GM12878 (cell line): ENCODE measurements around the gene DLST. TPM values are rescaled to one million over a fixed set of nuclear protein-coding genes. Genes with fewer than 3 reads are reported as not detected.

ENCODE experiments used
- ATAC-seq: fragments of 200-7000 bp; cut with Tn5 transposase; 3 replicates; pipeline ENCODE4 v1.9.1; 2020; ENCODE audit warnings: mild to moderate bottlenecking, moderate library complexity
- BruUV-seq: library from RNA; stranded (reverse); fragments of 400-500 nt; replicated peaks from 2 replicates; lab custom pipeline; 2021; lab: Mats Ljungman, UMichigan
- CTCF ChIA-PET: fragments of 300-600 bp; sonication (Branson Sonifier 250); formaldehyde crosslinking; extraction: SDS; loops from one replicate; lab custom pipeline; 2021; ENCODE audit warnings: inconsistent platforms; lab: Yijun Ruan, JAX
- POLR2A ChIA-PET: fragments of 350-600 bp; formaldehyde crosslinking; extraction: SDS; loops from one replicate; lab custom pipeline; 2021; ENCODE audit warnings: inconsistent platforms; lab: Charles Lee
- RAD21 ChIA-PET: fragments of 300-600 bp; sonication (Branson Sonifier 250); formaldehyde crosslinking; loops from one replicate; lab custom pipeline; 2023; ENCODE audit warnings: antibody characterized with exemption; ENCODE audit not compliant: unreplicated experiment; lab: Charles Lee
- SMC1A ChIA-PET: fragments of 300-600 bp; sonication (Branson Sonifier 250); formaldehyde crosslinking; loops from one replicate; lab custom pipeline; 2023; ENCODE audit not compliant: unreplicated experiment, uncharacterized antibody; lab: Charles Lee
- DNase-seq: peaks from one replicate; pipeline ENCODE4 v3.0.0-alpha.2; 2011; ENCODE audit warnings: low read depth, low spot score
- FAIRE-seq: peaks from 3 replicates; lab custom pipeline; 2011; peaks lifted over from hg19 to GRCh38; lab: Jason Lieb, UNC
- H2AFZ ChIP-seq: 2 replicates; pipeline ENCODE4 v1.6.0; 2011; ENCODE audit warnings: low read depth, low read length, control low read depth; ENCODE audit not compliant: control insufficient read depth
- H3K27ac ChIP-seq: 2 replicates; pipeline ENCODE4 v1.5.1; 2011; ENCODE audit warnings: control low read depth; ENCODE audit not compliant: control insufficient read depth, insufficient read depth
- H3K27me3 ChIP-seq, 2 experiments: replicated peaks in 1 of 2; 2 replicates each; pipeline versions ENCODE4 v1.6.0 to v1.6.1; 2011; ENCODE audit warnings: low read length in 1 of 2; ENCODE audit not compliant: control insufficient read depth in 2 of 2, insufficient read depth in 2 of 2
- H3K36me3 ChIP-seq, 2 experiments: 2 replicates each; pipeline ENCODE4 v1.5.1; 2011; ENCODE audit warnings: low read length in 1 of 2; ENCODE audit not compliant: control insufficient read depth in 2 of 2, insufficient read depth in 2 of 2
- H3K4me1 ChIP-seq: 2 replicates; pipeline ENCODE4 v1.6.1; 2011; ENCODE audit warnings: mild to moderate bottlenecking, low read length, moderate library complexity, mixed read lengths; ENCODE audit not compliant: control insufficient read depth, insufficient read depth
- H3K4me2 ChIP-seq: 2 replicates; pipeline ENCODE4 v1.6.0; 2011; ENCODE audit warnings: control low read depth; ENCODE audit not compliant: control insufficient read depth, insufficient read depth
- H3K4me3 ChIP-seq: fragments of 200-600 bp; sonication (generic); 2 replicates; pipeline ENCODE4 v1.5.1; 2016
- H3K79me2 ChIP-seq: 2 replicates; pipeline ENCODE4 v1.6.0; 2011; ENCODE audit warnings: low read length; ENCODE audit not compliant: control insufficient read depth, insufficient read depth
- H3K9ac ChIP-seq: 2 replicates; pipeline ENCODE4 v1.8.0; 2011; ENCODE audit warnings: low read length, control low read depth, mixed read lengths; ENCODE audit not compliant: control insufficient read depth, insufficient read depth
- H3K9me3 ChIP-seq: replicated peaks from 3 replicates; pipeline ENCODE4 v1.5.1; 2011; ENCODE audit warnings: mild to moderate bottlenecking, low read length; ENCODE audit not compliant: control insufficient read depth, insufficient read depth
- H4K20me1 ChIP-seq: 2 replicates; pipeline ENCODE4 v1.6.0; 2011; ENCODE audit not compliant: control insufficient read depth, insufficient read depth
- ATF3 ChIP-seq: IDR thresholded peaks from 2 replicates; pipeline ENCODE4 v1.6.1; 2011; ENCODE audit warnings: low read depth, mild to moderate bottlenecking, low read length, moderate library complexity, borderline replicate concordance; ENCODE audit errors: extremely low read depth
- ATF7 ChIP-seq: fragments of 450-650 bp; IDR thresholded peaks from 2 replicates; pipeline ENCODE4 v1.6.1; 2016; ENCODE audit warnings: low read depth, mild to moderate bottlenecking
- CHD1 ChIP-seq: IDR thresholded peaks from 2 replicates; pipeline ENCODE4 v1.6.1; 2012; ENCODE audit warnings: low read depth, low read length, improper control_type of control experiment
- DPF2 ChIP-seq: fragments of 450-650 bp; IDR thresholded peaks from 2 replicates; pipeline ENCODE4 v1.6.1; 2017; ENCODE audit warnings: mild to moderate bottlenecking
- E2F8 ChIP-seq: fragments of 450-650 bp; IDR thresholded peaks from 2 replicates; pipeline ENCODE4 v1.6.1; 2018; ENCODE audit warnings: mild to moderate bottlenecking, low read depth, moderate library complexity; ENCODE audit not compliant: partially characterized antibody
- E4F1 ChIP-seq: fragments of 450-650 bp; IDR thresholded peaks from 2 replicates; pipeline ENCODE4 v1.6.1; 2018; ENCODE audit warnings: borderline replicate concordance, mild to moderate bottlenecking; ENCODE audit not compliant: partially characterized antibody
- GATAD2B ChIP-seq: fragments of 450-650 bp; conservative IDR thresholded peaks from 2 replicates; pipeline ENCODE4 v1.6.1; 2017; ENCODE audit warnings: low read depth, mild to moderate bottlenecking, moderate library complexity
- HDAC2 ChIP-seq: fragments of 200-600 bp; sonication (generic); IDR thresholded peaks from 2 replicates; pipeline ENCODE4 v1.6.1; 2017
- IKZF1 ChIP-seq: fragments of 450-650 bp; conservative IDR thresholded peaks from 2 replicates; pipeline ENCODE4 v1.6.1; 2017; ENCODE audit warnings: antibody characterized with exemption, mild to moderate bottlenecking
- IRF4 ChIP-seq: IDR thresholded peaks from 2 replicates; pipeline ENCODE4 v1.6.1; 2011; ENCODE audit warnings: low read depth, low read length
- NFIC ChIP-seq: IDR thresholded peaks from 2 replicates; pipeline ENCODE4 v1.6.1; 2012; ENCODE audit warnings: low read depth, mild to moderate bottlenecking, inconsistent platforms, low read length, moderate library complexity
- PAX8 ChIP-seq: fragments of 450-650 bp; IDR thresholded peaks from 2 replicates; pipeline ENCODE4 v1.6.1; 2017; ENCODE audit warnings: mild to moderate bottlenecking, moderate library complexity
- RELA ChIP-seq: fragments of 450-650 bp; IDR thresholded peaks from 2 replicates; pipeline ENCODE4 v1.8.0; 2014; ENCODE audit warnings: borderline replicate concordance; ENCODE audit not compliant: partially characterized antibody
- SMAD5 ChIP-seq: IDR thresholded peaks from 2 replicates; pipeline ENCODE4 v1.6.1; 2016; ENCODE audit warnings: antibody characterized with exemption, low read depth
- SMC3 ChIP-seq: IDR thresholded peaks from 2 replicates; pipeline ENCODE4 v1.6.1; 2011; ENCODE audit warnings: low read length, improper control_type of control experiment, borderline replicate concordance
- SREBF2 ChIP-seq: IDR thresholded peaks from 2 replicates; pipeline ENCODE4 v1.6.1; 2012; ENCODE audit warnings: mild to moderate bottlenecking, low read length
- SRF ChIP-seq, 2 experiments: IDR thresholded peaks; 2 replicates each; pipeline ENCODE4 v1.6.1; 2011; ENCODE audit warnings: low read depth in 2 of 2, low read length in 2 of 2, mild to moderate bottlenecking in 1 of 2, moderate library complexity in 1 of 2
- STAT1 ChIP-seq: fragments of 450-650 bp; conservative IDR thresholded peaks from 2 replicates; pipeline ENCODE4 v1.6.1; 2014; ENCODE audit warnings: antibody characterized with exemption, mild to moderate bottlenecking
- ZNF207 ChIP-seq: fragments of 450-650 bp; IDR thresholded peaks from 2 replicates; pipeline ENCODE4 v1.6.1; 2014; ENCODE audit warnings: antibody characterized with exemption, mild to moderate bottlenecking, borderline replicate concordance
- WGBS: methylation state at CpG from one replicate; pipeline ENCODE4 v1.1.6; 2016; ENCODE audit warnings: low lambda C conversion rate; ENCODE audit not compliant: insufficient replicate concordance, insufficient coverage; ENCODE audit errors: missing lambda C conversion rate; 5-methylcytosine and 5-hydroxymethylcytosine counted together
- in situ Hi-C: fragments of 300-500 bp; cut with MboI; formaldehyde crosslinking; loops from 9 replicates; pipeline ENCODE4 v1.14.3; 2018; ENCODE audit warnings: mixed read lengths
- intact Hi-C: fragments of 100-400 bp; cut with micrococcal nuclease; formaldehyde crosslinking; loops from one replicate; pipeline ENCODE4 v1.14.2; 2022; ENCODE audit not compliant: unreplicated experiment
- polyA plus RNA-seq, 11 experiments: library from polyadenylated mRNA; depleted of rRNA in 4 of 11; unstranded in 6 of 11; stranded (reverse) in 5 of 11; fragments of >200 nt; fragmentation: Nextera tagmentation in 4 of 11; fragmentation: Illumina TruSeq in 1 of 11; extraction: Ambion mirVana in 4 of 11; extraction: Trizol in 1 of 11; gene quantifications; 1 replicate in 1 of 11; 2 replicates in 10 of 11; pipeline versions ENCODE4 v1.2.1 to v1.2.3, GENCODE V29; 2011 to 2016; ENCODE audit warnings: inconsistent platforms in 2 of 11, missing spikeins in 2 of 11, low read depth in 1 of 11
- total RNA-seq, 4 experiments: library from RNA; depleted of rRNA in 3 of 4; stranded (reverse); fragments of >200 nt in 3 of 4; fragmentation: Illumina TruSeq in 1 of 4; extraction: Trizol in 1 of 4; gene quantifications; 2 replicates each; pipeline versions ENCODE4 v1.2.1 to v1.2.3, GENCODE V29; 2013 to 2021

DLST gene
- total and polyA plus RNA-seq, 10 of the 15 experiments (the other 5 are each of a cell fraction or from before 2014, with no cell fraction given): 2.9 to 141 (median 67.7) TPM

- Histone ChIP-seq H3K36me3 (no peaks in the 10 kb centered on the region), H3K27me3 (no peaks in the 10 kb centered on the region), H3K9me3 (no peaks in the 10 kb centered on the region), H3K79me2 (no peaks in the 10 kb centered on the region), H4K20me1 (no peaks in the 10 kb centered on the region), H3K4me3 (no peak overlapping the region), H3K4me1 (peaks cover 23% of the 10 kb centered on the region), H3K27ac (no peak overlapping the region), H3K9ac (no peak overlapping the region), H3K4me2 (no peak overlapping the region), H2AFZ (peak overlapping the region; percentile 57)
- 37% methylated on average over 17 of the region's 17 CpGs for WGBS
- FAIRE-seq (peak; percentile 87), DNase-seq (no peak), ATAC-seq (peak; percentile 84)
- intact Hi-C loops (loop anchor here (1.0 to 10.0 kb wide), 3 partner anchors 32 to 359 kb away; no protein-coding TSS in a partner anchor), in situ Hi-C loops (no loop called here)
- ChIA-PET SMC1A (interaction anchor here (1.0 to 6.1 kb wide), 4 partner anchors 85 to 358 kb away, joined by 3 to 32 read pairs (median 6); no protein-coding TSS in a partner anchor), CTCF (interaction anchor here (0.5 to 9.1 kb wide), 29 partner anchors 8 to 358 kb away, joined by 3 to 129 read pairs (median 5); partner anchors contain the start of genes EIF2B2 and ZC2HC1C), POLR2A (interaction anchor here (1.0 kb wide), 1 partner anchor 118 kb away, joined by 3 read pairs; the partner anchor contains the start of gene ACYP1), RAD21 (interaction anchor here (0.8 to 2.6 kb wide), 7 partner anchors 9 to 143 kb away, joined by 3 to 17 read pairs (median 6); partner anchors contain the start of gene PGF)
- no TSS peak for BruUV-seq
- no peak for TF ChIP-seq GATAD2B
- no peak for TF ChIP-seq E2F8
- TF ChIP-seq SRF (IDR thresholded peaks at IDR 0.05; ENCODE audit: low read depth in 2 of 2, low read length in 2 of 2): no peak
- TF ChIP-seq SMAD5: no peak
- no peak for TF ChIP-seq SREBF2
- no peak for TF ChIP-seq E4F1
- TF ChIP-seq HDAC2: no peak
- TF ChIP-seq ZNF207: no peak
- no peak for TF ChIP-seq STAT1
- 0 out of 2 replicates have a peak, but pooled peaks have one; percentile 19 for TF ChIP-seq IKZF1
- TF ChIP-seq CHD1: no peak
- TF ChIP-seq ATF3: no peak
- peak; percentile 80 for TF ChIP-seq SMC3
- peak; percentile 15 for TF ChIP-seq RELA
- no peak for TF ChIP-seq PAX8
- no peak for TF ChIP-seq DPF2
- TF ChIP-seq IRF4: 0 out of 2 replicates have a peak, but pooled peaks have one; percentile 15
- TF ChIP-seq ATF7: no peak
- TF ChIP-seq NFIC: no peak
Observed at GRCh38 chr14:74945852-74946658, 64.3 kb downstream of the DLST start.
